SU-DHL-6 (cell line): ENCODE measurements around the gene RNF180.

Experiments
- H2AFZ ChIP-seq: fragments of 200-600 bp; sonication (generic); 2 replicates; pipeline ENCODE4 v1.6.1; 2014; ENCODE audit warnings: low read depth, mild to moderate bottlenecking, moderate library complexity, mixed read lengths, antibody characterized with exemption, low read length; ENCODE audit not compliant: severe bottlenecking
- H3F3A ChIP-seq: fragments of 200-600 bp; shearing (Covaris generic); 2 replicates; pipeline ENCODE4 v1.6.0; 2016; ENCODE audit warnings: antibody characterized with exemption, mild to moderate bottlenecking; ENCODE audit not compliant: insufficient read depth
- H3K27ac ChIP-seq: fragments of 200-600 bp; sonication (generic); 2 replicates; pipeline ENCODE4 v1.5.1; 2016; ENCODE audit warnings: low read depth, mild to moderate bottlenecking, low read length, moderate library complexity, mixed read lengths
- H3K27me3 ChIP-seq: fragments of 200-600 bp; sonication (generic), shearing (Covaris generic); 2 replicates; pipeline ENCODE4 v1.6.0; 2014; ENCODE audit warnings: mild to moderate bottlenecking, low read length
- H3K36me3 ChIP-seq: fragments of 200-600 bp; sonication (generic); 2 replicates; pipeline ENCODE4 v1.6.1; 2014; ENCODE audit warnings: mild to moderate bottlenecking, low read length, mixed read lengths
- H3K4me2 ChIP-seq: fragments of 300-600, 200-600 bp; shearing (Covaris generic), sonication (generic); 2 replicates; pipeline ENCODE4 v1.6.0; 2014; ENCODE audit warnings: low read length, low read depth, mild to moderate bottlenecking; ENCODE audit not compliant: poor library complexity, severe bottlenecking
- H3K4me3 ChIP-seq: fragments of 200-600 bp; sonication (generic); 2 replicates; pipeline ENCODE4 v1.5.1; 2014; ENCODE audit warnings: antibody characterized with exemption, low read length, mild to moderate bottlenecking, mixed read lengths; ENCODE audit not compliant: insufficient read depth, poor library complexity, severe bottlenecking
- H3K79me2 ChIP-seq: fragments of 200-600 bp; sonication (generic); 2 replicates; pipeline ENCODE4 v1.6.1; 2014; ENCODE audit warnings: mild to moderate bottlenecking, low read length, moderate library complexity; ENCODE audit not compliant: insufficient read depth
- H3K9ac ChIP-seq: fragments of 200-600 bp; sonication (generic); 2 replicates; pipeline ENCODE4 v1.7.0; 2014; ENCODE audit warnings: mild to moderate bottlenecking, low read length
- H3K9me2 ChIP-seq: fragments of 200-600 bp; sonication (generic); replicated peaks from 2 replicates; pipeline ENCODE4 v1.6.1; 2014; ENCODE audit warnings: low read length; ENCODE audit not compliant: insufficient read depth
- H3K9me3 ChIP-seq: fragments of 200-600 bp; sonication (generic); 2 replicates; pipeline ENCODE4 v1.6.1; 2014; ENCODE audit warnings: low read length, mixed read lengths; ENCODE audit not compliant: insufficient read depth
- H4K20me1 ChIP-seq: fragments of 200-600 bp; sonication (generic); 2 replicates; pipeline ENCODE4 v1.6.1; 2014; ENCODE audit warnings: low read depth, mild to moderate bottlenecking, antibody characterized with exemption, low read length, moderate library complexity, mixed read lengths
- CTCF ChIP-seq: fragments of 200-600 bp; sonication (generic); IDR thresholded peaks from one replicate; pipeline ENCODE4 v1.5.1; 2017; ENCODE audit warnings: antibody characterized with exemption, mild to moderate bottlenecking, low read length, moderate library complexity; ENCODE audit not compliant: insufficient read depth, poor library complexity, severe bottlenecking
- EZH2phosphoT487 ChIP-seq: fragments of 200-600 bp; sonication (generic), shearing (Covaris generic); conservative IDR thresholded peaks from 2 replicates; pipeline ENCODE4 v1.6.1; 2018; ENCODE audit warnings: mild to moderate bottlenecking, antibody characterized with exemption, low read length, moderate library complexity, mixed read lengths

The RNF180 gene

GRCh38 chr5:64163135-64163534 is 2.5 kb upstream of the RNF180 start:
- H3K4me3 ChIP-seq = no peak overlapping the region
- no peak overlapping the region for H3K27ac ChIP-seq
- H3K9me2 ChIP-seq = no peaks in the 10 kb centered on the region
- H3K79me2 ChIP-seq = no peaks in the 10 kb centered on the region
- H3K9ac ChIP-seq = no peak overlapping the region
- H2AFZ ChIP-seq = no peak overlapping the region
- no peak overlapping the region for H3K4me2 ChIP-seq
- no peak for TF ChIP-seq CTCF
- no peak for TF ChIP-seq EZH2phosphoT487
- no peaks in the 10 kb centered on the region for H3K27me3 ChIP-seq
- H3F3A ChIP-seq = no peaks in the 10 kb centered on the region
- no peaks in the 10 kb centered on the region for H4K20me1 ChIP-seq
- H3K36me3 ChIP-seq = no peaks in the 10 kb centered on the region
- no peaks in the 10 kb centered on the region for H3K9me3 ChIP-seq

DNA sequence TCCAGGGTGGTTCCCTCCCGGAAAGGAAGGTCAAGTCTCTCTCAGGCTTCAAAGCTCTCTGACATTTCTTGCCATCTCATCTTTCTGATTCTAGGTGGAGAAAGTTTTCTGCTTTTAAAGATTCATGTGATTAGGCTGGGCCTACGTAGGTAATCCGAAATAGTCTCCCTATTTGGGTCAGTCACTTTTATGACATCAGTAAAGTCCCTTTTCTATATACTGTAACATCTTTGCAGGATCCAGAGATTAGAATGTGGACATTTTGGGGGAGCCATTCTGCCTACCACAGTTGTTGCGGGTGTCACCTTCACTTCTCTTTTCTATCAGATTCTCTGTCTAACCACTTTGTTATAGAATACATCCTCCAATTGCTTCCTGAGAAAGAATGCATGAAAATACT is 1.9 kb upstream of the RNF180 start:
- Histone ChIP-seq H3K9me2 (no peaks in the 10 kb centered on the region), H2AFZ (no peak overlapping the region), H3K36me3 (no peaks in the 10 kb centered on the region), H3K9me3 (no peaks in the 10 kb centered on the region), H3K27ac (no peak overlapping the region), H3F3A (no peaks in the 10 kb centered on the region), H3K9ac (no peak overlapping the region), H3K4me3 (no peak overlapping the region), H3K4me2 (no peak overlapping the region), H3K27me3 (no peaks in the 10 kb centered on the region), H3K79me2 (no peaks in the 10 kb centered on the region), H4K20me1 (no peaks in the 10 kb centered on the region)
- TF ChIP-seq CTCF = no peak

GRCh38 chr5:64164166-64164565 is 1.5 kb upstream of the RNF180 start:
- Histone ChIP-seq H3F3A (no peaks in the 10 kb centered on the region), H3K27ac (no peak overlapping the region), H3K4me3 (no peak overlapping the region), H3K36me3 (no peaks in the 10 kb centered on the region), H3K79me2 (no peaks in the 10 kb centered on the region), H3K9me2 (no peaks in the 10 kb centered on the region), H4K20me1 (no peaks in the 10 kb centered on the region), H3K9ac (no peak overlapping the region), H3K27me3 (no peaks in the 10 kb centered on the region), H3K4me2 (no peak overlapping the region), H3K9me3 (no peaks in the 10 kb centered on the region), H2AFZ (no peak overlapping the region)
- TF ChIP-seq CTCF (no peak), EZH2phosphoT487 (no peak)

DNA sequence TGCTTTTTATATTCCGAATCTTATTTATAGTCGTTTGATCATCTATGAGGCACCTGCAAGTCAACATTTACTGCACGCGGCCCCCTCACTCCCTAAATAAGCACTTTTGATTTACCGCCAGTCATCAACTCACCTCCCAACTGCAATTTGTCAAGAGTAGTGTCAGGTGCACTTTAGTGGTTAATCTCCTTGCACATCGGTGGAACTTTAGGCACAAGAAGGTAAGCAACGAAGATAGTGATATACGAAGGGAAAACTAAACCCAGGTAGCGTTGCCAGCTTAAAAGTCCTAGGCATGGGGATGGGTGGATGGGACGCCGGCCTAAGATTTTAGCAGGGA is 513 bp upstream of the RNF180 start:
- no peaks in the 10 kb centered on the region for H3K27me3 ChIP-seq
- H4K20me1 ChIP-seq = no peaks in the 10 kb centered on the region
- H3K9ac ChIP-seq = no peak overlapping the region
- no peaks in the 10 kb centered on the region for H3K9me3 ChIP-seq
- TF ChIP-seq CTCF = no peak
- no peak for TF ChIP-seq EZH2phosphoT487
- no peaks in the 10 kb centered on the region for H3K36me3 ChIP-seq
- no peak overlapping the region for H3K4me2 ChIP-seq
- H2AFZ ChIP-seq = no peak overlapping the region
- no peak overlapping the region for H3K27ac ChIP-seq
- H3K79me2 ChIP-seq = no peaks in the 10 kb centered on the region
- H3F3A ChIP-seq = no peaks in the 10 kb centered on the region
- H3K9me2 ChIP-seq = no peaks in the 10 kb centered on the region
- no peak overlapping the region for H3K4me3 ChIP-seq
